GM18951 (cell line): ENCODE measurements around the gene DHRS9.

Experiments
- POLR2A ChIP-seq: IDR thresholded peaks from 4 replicates; pipeline ENCODE4 v1.6.1; 2011; ENCODE audit warnings: mild to moderate bottlenecking; ENCODE audit not compliant: insufficient read length, insufficient read depth; ENCODE audit errors: extremely low read depth
- in situ Hi-C: fragments of 300-500 bp; cut with MboI; formaldehyde crosslinking; loops from one replicate; pipeline ENCODE4 v1.12.0; 2022; ENCODE audit warnings: low sequenced_read_pairs, mixed read lengths, inconsistent platforms; ENCODE audit not compliant: unreplicated experiment

DHRS9 gene

DNA sequence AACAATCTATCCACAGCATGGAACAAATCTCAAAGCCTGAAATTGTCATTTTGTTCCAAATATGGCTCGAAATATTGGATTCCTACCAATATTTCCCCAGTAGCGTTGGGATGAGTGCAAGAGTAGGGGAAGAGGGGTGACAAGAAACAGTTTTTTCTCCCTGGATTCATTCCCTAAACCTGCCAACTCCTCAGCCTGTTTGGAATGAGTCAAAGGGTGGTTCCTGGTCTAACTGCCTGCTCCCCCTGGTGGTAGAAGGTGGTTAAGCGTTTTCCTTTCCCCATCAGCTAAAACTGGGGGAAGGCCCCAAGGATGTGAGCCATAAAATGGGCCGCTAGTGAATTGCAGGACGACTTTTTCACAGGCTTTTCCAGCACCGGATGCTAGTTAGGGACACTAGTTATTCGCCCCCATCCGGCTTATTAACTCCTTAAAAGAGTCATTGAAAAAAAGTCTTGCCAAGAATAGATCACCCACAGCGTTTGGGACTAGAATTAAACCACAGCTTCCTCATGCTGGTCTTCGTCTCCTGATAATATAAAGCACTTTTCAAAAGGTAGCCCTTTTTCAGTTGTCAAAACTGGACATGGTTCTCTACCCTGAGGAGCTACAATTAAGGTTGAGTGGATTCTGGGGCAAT lies 72.5 kb downstream of the DHRS9 start:
- TF ChIP-seq POLR2A = no peak
- in situ Hi-C loops = no loop called here

DNA sequence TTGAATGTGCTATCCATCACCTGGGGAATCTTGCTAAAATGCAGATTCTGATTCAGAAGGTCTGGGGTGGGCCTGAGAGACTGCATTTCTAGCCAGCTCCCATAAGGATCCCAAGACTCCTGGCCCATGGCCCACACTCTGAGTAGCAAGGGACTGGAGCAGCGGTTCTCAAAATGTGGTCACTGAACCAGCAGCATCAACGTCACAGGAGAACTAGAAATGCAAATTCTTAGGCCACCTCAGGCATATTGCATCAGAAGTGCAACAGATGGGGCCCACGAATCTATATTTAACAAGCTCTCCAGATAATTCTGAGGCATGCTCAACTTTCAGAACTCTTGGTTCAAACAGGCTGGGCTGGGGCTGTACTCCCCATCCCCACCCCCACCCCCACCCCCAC lies 74.6 kb downstream of the DHRS9 start:
- in situ Hi-C loops = no loop called here
- no peak for TF ChIP-seq POLR2A
